GM12891 (cell line): ENCODE results near the gene TCTN2.

Source experiments
- DNase-seq: peaks from one replicate; pipeline ENCODE4 v3.0.0; 2011; ENCODE audit warnings: low spot score; ENCODE audit not compliant: insufficient read length
- FAIRE-seq: peaks from 2 replicates; lab custom pipeline; 2011; peaks lifted over from hg19 to GRCh38; lab: Jason Lieb, UNC
- PAX5 ChIP-seq: IDR thresholded peaks from 2 replicates; pipeline ENCODE4 v1.6.1; 2011; ENCODE audit warnings: low read length, moderate library complexity, mild to moderate bottlenecking; ENCODE audit not compliant: insufficient read depth, severe bottlenecking
- POLR2A ChIP-seq: IDR thresholded peaks from 2 replicates; pipeline ENCODE4 v1.6.1; 2011; ENCODE audit warnings: low read depth, low read length, control low read depth
- POLR2AphosphoS5 ChIP-seq: IDR thresholded peaks from 2 replicates; pipeline ENCODE4 v1.6.1; 2011; ENCODE audit warnings: low read depth, low read length, control low read depth
- POU2F2 ChIP-seq: IDR thresholded peaks from 2 replicates; pipeline ENCODE4 v1.6.1; 2011; ENCODE audit warnings: low read depth, mild to moderate bottlenecking, control low read depth, low read length, moderate library complexity
- SPI1 ChIP-seq: IDR thresholded peaks from 2 replicates; pipeline ENCODE4 v1.6.1; 2011; ENCODE audit warnings: low read depth, low read length, control low read depth
- TAF1 ChIP-seq: IDR thresholded peaks from 2 replicates; pipeline ENCODE4 v1.6.1; 2011; ENCODE audit warnings: low read depth, low read length, control low read depth

The TCTN2 gene

DNA sequence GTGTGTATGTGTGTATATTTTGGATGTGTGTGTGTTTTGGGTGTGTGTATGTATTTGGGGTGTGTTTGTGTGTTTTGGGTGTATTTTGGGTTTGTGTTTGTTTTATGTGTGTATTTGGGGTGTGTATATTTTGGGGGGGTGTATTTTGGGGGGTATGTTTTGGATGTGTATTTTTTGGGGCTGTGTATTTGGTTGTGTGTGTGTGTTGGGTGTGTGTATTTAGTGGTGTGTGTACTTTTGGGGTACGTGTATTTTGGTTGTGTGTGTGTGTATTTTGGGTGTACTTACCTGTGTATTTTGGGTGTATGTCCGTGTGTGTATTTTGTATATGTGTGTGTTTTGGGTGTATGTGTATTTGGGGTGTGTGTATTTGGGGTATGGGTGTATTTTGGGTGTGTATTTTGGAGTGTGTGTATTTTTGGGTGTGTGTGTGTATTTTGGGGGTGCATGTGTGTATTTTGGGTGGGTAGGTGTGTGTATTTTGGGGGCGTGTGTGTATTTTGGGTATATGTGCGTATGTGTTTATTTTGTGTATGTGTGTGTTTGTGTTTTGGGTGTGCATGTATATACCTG is 16.7 kb upstream of the TCTN2 start:
- TF ChIP-seq POLR2A = no peak
- no peak for TF ChIP-seq POU2F2
- no peak for TF ChIP-seq POLR2AphosphoS5
- no peak for TF ChIP-seq TAF1
- DNase-seq = no peak
- no peak for FAIRE-seq

DNA sequence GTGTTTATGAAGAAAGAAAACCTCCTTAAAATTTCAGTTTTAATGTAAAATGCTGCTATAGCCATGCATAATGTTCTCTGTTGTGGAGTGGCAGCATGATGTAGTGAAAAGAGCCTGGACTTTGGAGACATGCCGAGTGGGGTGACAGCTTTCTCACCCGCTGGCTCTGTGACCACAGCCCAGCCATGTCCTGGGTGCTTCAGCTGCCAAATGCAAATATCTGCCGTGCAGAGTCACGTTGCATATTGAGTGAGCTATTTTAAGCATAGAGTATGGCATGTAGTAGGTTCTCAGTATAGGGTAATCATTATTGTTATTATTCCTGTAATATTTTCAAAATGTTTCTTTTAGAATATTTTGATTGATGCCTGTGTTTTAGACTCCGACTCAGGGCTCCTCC is 15.5 kb upstream of the TCTN2 start:
- peak; percentile 41 for DNase-seq
- FAIRE-seq = peak; percentile 95
- TF ChIP-seq SPI1 = no peak
- no peak for TF ChIP-seq POLR2A
- TF ChIP-seq POU2F2 = peak; percentile 99

GRCh38 chr12:123656392-123656791 is 14.5 kb upstream of the TCTN2 start:
- no peak for FAIRE-seq
- no peak for TF ChIP-seq TAF1
- no peak for TF ChIP-seq POLR2A
- no peak for TF ChIP-seq POU2F2
- TF ChIP-seq POLR2AphosphoS5 = no peak
- no peak for TF ChIP-seq SPI1
- TF ChIP-seq PAX5 = no peak
- no peak for DNase-seq

DNA sequence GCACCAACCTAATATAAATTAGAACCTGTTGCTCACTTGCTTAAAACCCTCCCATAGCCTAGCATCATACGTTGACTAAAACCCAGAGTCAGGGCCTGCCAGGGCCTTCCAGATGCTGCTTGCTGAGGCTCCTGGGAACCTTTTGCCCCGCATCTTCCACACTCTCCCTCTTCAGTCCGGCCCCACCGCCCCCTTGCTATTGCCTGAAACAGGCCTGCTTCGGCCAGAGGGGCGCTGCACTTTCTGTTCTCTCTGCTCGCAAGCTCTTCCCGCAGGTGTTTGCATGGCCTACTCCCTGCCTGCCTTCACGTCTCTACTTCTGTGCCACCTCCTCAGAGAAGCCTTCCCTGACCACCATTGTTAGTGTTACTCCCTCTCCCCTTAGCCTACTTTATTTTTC is 13.7 kb upstream of the TCTN2 start:
- DNase-seq (no peak), FAIRE-seq (no peak)
- TF ChIP-seq POLR2AphosphoS5 (no peak), TAF1 (no peak), PAX5 (no peak), SPI1 (no peak), POLR2A (no peak), POU2F2 (no peak)

DNA sequence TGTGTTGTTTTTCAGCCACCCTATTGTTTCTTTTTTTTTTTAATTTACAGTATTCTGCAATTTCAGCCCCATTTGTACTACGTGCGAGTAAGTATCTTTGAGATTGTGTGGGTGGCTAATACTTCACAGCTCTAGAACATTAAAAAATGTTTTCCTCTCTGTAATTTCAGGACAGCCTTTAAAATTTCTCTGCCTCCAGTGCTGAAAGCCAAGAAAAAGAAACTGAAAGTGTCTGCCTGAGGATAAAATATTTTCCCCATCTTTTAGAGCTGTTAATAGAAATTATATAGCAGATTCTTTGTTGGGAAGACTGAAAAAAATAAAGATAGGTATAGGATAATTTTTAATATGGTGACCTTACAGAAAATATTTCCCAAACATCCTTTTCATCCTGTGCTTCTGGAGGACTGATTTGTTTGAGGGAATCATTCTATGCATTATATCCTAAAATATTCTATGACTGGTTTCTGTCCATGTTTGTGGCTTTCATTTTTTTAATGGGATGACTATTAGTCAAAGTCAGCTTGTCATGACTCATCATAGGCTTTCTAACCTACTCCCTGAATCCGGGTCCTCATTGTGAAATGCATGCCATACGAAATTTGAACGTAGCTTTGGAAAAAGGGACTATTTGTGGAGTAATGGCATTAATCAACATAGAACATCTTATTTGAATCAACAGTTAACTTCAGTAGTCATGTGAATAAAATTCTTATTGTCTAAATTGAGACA is 10.8 kb upstream of the TCTN2 start:
- TF ChIP-seq PAX5 = no peak
- TF ChIP-seq POLR2AphosphoS5 = no peak
- no peak for TF ChIP-seq POLR2A
- no peak for TF ChIP-seq TAF1
- TF ChIP-seq SPI1 = no peak
- TF ChIP-seq POU2F2 = no peak
- DNase-seq = no peak
- no peak for FAIRE-seq

DNA sequence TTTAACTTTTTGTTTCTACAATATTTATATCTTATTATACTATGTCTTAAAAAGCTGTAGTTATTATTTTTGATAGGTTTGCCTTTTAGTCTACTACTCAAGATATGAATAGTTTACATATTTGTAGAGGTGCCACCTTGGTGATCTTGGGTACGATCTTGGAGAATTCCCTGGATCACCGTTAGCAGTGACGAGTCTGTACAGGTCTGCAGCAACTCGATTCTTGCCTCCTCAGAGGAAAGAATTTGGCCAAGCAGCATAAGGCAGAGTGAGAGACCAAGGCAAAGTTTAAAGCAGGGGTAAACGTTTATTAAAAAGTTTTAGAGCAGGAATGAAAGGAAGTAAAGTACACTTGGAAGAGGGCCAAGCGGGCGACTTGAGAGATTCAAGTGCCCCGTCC is 3.1 kb upstream of the TCTN2 start:
- no peak for TF ChIP-seq POLR2A
- TF ChIP-seq TAF1 = no peak
- TF ChIP-seq POLR2AphosphoS5 = no peak
- TF ChIP-seq PAX5 = no peak
- no peak for TF ChIP-seq POU2F2
- no peak for TF ChIP-seq SPI1
- FAIRE-seq (no peak), DNase-seq (no peak)

DNA sequence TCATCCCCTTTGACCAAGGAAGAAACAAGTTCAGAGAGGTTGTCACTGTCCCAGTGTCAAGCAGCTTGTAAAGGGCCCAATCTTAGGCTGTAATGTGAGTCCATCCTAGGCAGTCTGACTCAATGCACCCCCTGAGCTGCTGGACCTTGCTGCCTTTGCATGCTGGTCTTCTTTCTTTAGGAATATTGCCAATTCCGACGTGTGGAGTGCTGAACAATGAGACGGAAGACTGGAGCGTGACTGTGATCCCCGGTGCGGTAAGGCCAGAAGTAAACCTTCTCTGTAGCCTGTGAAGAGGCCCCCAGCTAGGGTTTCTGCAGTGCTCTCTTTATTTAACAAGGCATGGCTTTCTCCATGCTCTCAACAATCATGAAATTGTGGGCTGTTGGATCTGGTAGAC is 963 bp downstream of the TCTN2 start:
- DNase-seq = no peak
- FAIRE-seq = no peak
- TF ChIP-seq POLR2AphosphoS5 (no peak), SPI1 (no peak), POU2F2 (no peak), TAF1 (no peak), PAX5 (no peak), POLR2A (no peak)

GRCh38 chr12:123675436-123675835 is 4.5 kb downstream of the TCTN2 start:
- TF ChIP-seq SPI1 (no peak), POLR2AphosphoS5 (no peak), POU2F2 (no peak), PAX5 (no peak), POLR2A (no peak), TAF1 (no peak)
- DNase-seq (no peak), FAIRE-seq (no peak)

DNA sequence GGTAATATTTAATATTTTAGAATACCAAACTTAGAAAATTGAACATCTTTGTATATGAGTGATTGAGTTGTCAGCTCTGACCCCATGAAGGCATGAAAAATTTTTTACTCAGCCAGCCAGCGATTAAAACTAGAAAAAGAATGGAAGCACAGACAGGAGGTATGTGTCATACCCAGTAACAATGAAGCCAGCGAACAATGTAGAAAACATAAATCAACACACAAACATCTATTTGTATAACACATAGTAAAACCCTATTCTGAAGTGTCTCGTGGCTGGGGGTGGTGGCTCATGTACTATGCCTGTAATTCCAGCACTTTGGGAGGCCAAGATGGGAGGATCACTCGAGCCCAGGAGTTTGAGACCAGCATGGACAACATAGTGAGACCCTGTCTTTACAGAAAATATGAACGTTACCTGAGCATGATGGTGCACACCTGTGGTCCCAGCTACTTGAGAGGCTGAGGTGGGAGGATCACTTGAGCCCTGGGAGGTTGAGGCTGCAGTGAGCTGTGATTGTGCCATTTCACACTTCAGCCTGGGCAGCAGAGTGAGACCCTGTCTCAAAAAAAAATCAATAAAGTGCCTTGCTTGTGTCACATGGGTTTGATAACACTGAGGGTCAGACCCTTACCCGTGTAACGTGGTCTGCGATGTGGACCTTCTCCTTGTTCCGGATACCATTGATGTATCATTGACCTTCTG is 5.9 kb downstream of the TCTN2 start:
- DNase-seq = no peak
- FAIRE-seq = no peak
- TF ChIP-seq POLR2A = no peak
- no peak for TF ChIP-seq SPI1
- no peak for TF ChIP-seq PAX5
- TF ChIP-seq POU2F2 = no peak
- TF ChIP-seq POLR2AphosphoS5 = no peak
- TF ChIP-seq TAF1 = no peak
